CD4-positive, CD25-positive, alpha-beta regulatory T cell (primary cell): ENCODE results near the gene SUZ12. TPM values are rescaled to one million over a fixed set of nuclear protein-coding genes. Genes with fewer than 3 reads are reported as not detected.
"Not testable (repeated sequence)": the region's sequence is repeated elsewhere in the genome, so short reads cannot be mapped to it uniquely, and the experiment has no call there.

Experiments used
- ATAC-seq, 2 donors: fragments of 150-1000 bp; cut with Tn5 transposase; one replicate each; pipeline ENCODE4 v1.10.0; 2021; ENCODE audit warnings: low read depth in 2 of 2, moderate number of reproducible peaks in 2 of 2, moderate library complexity in 1 of 2
- DNase-seq, 3 donors: peaks; one replicate each; pipeline versions ENCODE4 v3.0.0 to v3.0.0-alpha.2; 2012 to 2022; ENCODE audit warnings: mixed read lengths in 1 of 3
- H3K27ac ChIP-seq: one replicate; pipeline ENCODE4 v1.7.0; 2013; ENCODE audit warnings: mild to moderate bottlenecking, low read length; ENCODE audit not compliant: insufficient read depth, poor library complexity, severe bottlenecking
- H3K27me3 ChIP-seq: one replicate; pipeline ENCODE4 v1.7.0; 2013; ENCODE audit warnings: low read length; ENCODE audit not compliant: control insufficient read depth, insufficient read depth
- H3K36me3 ChIP-seq: one replicate; pipeline ENCODE4 v1.7.0; 2013; ENCODE audit warnings: mild to moderate bottlenecking, low read length, moderate library complexity; ENCODE audit not compliant: control insufficient read depth, insufficient read depth
- H3K4me1 ChIP-seq: 2 replicates; pipeline ENCODE4 v1.7.0; 2013; ENCODE audit warnings: mild to moderate bottlenecking, low read length; ENCODE audit not compliant: insufficient read depth, control insufficient read depth, poor library complexity, severe bottlenecking
- H3K4me3 ChIP-seq: one replicate; pipeline ENCODE4 v1.7.0; 2013; ENCODE audit warnings: low read depth, mild to moderate bottlenecking, low read length, moderate library complexity
- H3K9me3 ChIP-seq, 2 experiments: 1 replicate in 1 of 2; 2 replicates in 1 of 2; pipeline ENCODE4 v1.7.0; 2013; ENCODE audit warnings: low read length in 2 of 2, mild to moderate bottlenecking in 1 of 2, moderate library complexity in 1 of 2; ENCODE audit not compliant: control insufficient read depth in 2 of 2
- H3K27ac Mint-ChIP-seq, 3 donors: one replicate each; pipeline ENCODE4 v1.8.0; 2020 to 2022; ENCODE audit warnings: mild to moderate bottlenecking in 3 of 3, mixed read lengths in 3 of 3, moderate library complexity in 2 of 3
- H3K27me3 Mint-ChIP-seq: one replicate; pipeline ENCODE4 v1.8.0; 2022; ENCODE audit warnings: mild to moderate bottlenecking, mixed read lengths
- H3K36me3 Mint-ChIP-seq: one replicate; pipeline ENCODE4 v1.8.0; 2020; ENCODE audit warnings: mixed read lengths
- H3K4me1 Mint-ChIP-seq, 4 donors: one replicate each; pipeline ENCODE4 v1.8.0; 2020 to 2022; ENCODE audit warnings: mixed read lengths in 4 of 4, mild to moderate bottlenecking in 1 of 4
- H3K4me3 Mint-ChIP-seq, 4 donors: one replicate each; pipeline ENCODE4 v1.8.0; 2020 to 2022; ENCODE audit warnings: mild to moderate bottlenecking in 4 of 4, mixed read lengths in 4 of 4, moderate library complexity in 3 of 4
- H3K9me3 Mint-ChIP-seq, 7 donors: one replicate each; pipeline ENCODE4 v1.8.0; 2020 to 2022; ENCODE audit warnings: mixed read lengths in 7 of 7, mild to moderate bottlenecking in 3 of 7, moderate library complexity in 2 of 7
- polyA plus RNA-seq, 4 donors: library from polyadenylated mRNA; unstranded; fragments of 300-500 nt; fragmentation: Illumina TruSeq; gene quantifications; one replicate each; pipeline ENCODE4 v1.2.3, GENCODE V29; 2021
- total RNA-seq: library from RNA; stranded (reverse); gene quantifications from one replicate; pipeline ENCODE4 v1.2.3, GENCODE V29; 2022

Gene SUZ12
- total and polyA plus RNA-seq, 5 donors from 2014 or later, result 15.7 to 36.5 (median 16.8) TPM

DNA sequence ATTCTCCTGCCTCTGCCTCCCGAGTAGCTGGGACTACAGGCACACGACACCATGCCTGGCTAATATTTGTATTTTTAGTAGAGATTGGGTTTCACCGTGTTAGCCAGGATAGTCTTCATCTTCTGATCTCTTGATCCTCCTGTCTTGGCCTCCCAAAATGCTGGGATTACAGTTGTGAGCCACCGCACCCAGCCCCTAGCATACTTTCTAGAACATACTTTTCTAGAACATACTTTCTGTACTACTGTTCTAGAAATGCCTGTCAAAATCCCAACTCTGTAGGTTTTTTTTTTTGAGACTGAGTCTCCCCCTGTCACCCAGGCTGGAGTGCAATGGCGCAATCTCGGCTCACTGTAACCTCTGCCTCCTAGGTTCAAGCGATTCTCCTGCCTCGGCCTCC, 27.3 kb downstream of the SUZ12 start:
- not testable (repeated sequence) for H3K9me3 ChIP-seq, H3K4me3 ChIP-seq, H3K27ac ChIP-seq, H3K4me3 Mint-ChIP-seq, ATAC-seq, H3K27me3 ChIP-seq, H3K9me3 Mint-ChIP-seq, H3K27me3 Mint-ChIP-seq, H3K4me1 ChIP-seq, DNase-seq
- Mint-ChIP-seq H3K4me1 (peaks cover 0 to 12% (median 7%) of the 10 kb centered on the region in 4 donors), H3K27ac (peak overlapping the region in 1 of 3 donors; percentile 78), H3K36me3 (peaks cover 12% of the 10 kb centered on the region)
- peaks cover 13% of the 10 kb centered on the region for H3K36me3 ChIP-seq

DNA sequence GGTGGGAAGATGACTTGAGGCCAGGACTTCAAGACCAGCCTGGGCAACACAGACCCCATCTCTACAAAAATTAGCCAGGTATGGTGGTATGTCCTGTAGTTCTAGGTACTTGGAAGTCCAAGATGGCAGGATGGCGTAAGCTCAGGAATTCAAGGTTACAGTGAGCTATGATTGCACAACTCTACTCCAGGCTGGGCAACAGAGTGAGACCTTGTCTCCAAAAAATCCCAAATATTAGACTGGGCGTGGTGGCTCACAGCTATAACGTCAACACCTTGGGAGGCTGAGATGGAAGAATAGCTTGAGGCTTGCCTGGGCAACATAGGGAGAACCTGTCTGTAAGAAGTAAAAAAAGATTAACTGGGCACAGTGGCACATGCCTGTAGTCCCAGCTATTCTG, 30.8 kb downstream of the SUZ12 start:
- no peaks in the 10 kb centered on the region for H3K4me1 ChIP-seq
- no peaks in the 10 kb centered on the region for H3K9me3 ChIP-seq
- H3K4me1 Mint-ChIP-seq, result peaks cover 0 to 12% (median 3%) of the 10 kb centered on the region in 4 donors
- H3K4me3 ChIP-seq, result no peak overlapping the region
- ATAC-seq, result no peak
- no peaks in the 10 kb centered on the region for H3K27me3 Mint-ChIP-seq
- H3K36me3 ChIP-seq, result peaks cover 13% of the 10 kb centered on the region
- peaks cover 3% of the 10 kb centered on the region for H3K36me3 Mint-ChIP-seq
- H3K27ac ChIP-seq, result no peak overlapping the region
- H3K27me3 ChIP-seq, result no peaks in the 10 kb centered on the region
- no peaks in the 10 kb centered on the region for H3K9me3 Mint-ChIP-seq
- H3K4me3 Mint-ChIP-seq, result no peak overlapping the region
- no peak overlapping the region for H3K27ac Mint-ChIP-seq
- DNase-seq, result no peak

DNA sequence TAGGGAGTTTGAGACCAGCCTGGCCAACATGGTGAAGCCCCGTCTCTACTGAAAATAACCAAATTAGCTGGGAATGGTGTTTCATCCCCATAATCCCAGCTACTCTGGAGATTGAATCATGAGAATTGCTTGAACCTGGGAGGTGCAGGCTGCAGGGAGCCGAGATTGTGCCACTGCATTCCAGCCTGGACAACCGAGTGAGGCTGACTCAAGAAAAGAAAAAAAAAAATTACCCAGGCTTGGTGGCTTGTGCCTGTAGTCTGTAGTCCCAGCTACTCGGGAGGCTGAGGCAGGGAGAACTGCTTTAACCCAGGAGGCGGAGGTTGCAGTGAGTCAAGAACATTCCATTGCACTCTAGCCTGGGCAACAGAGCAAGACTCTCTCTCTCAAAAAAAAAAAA, 33.6 kb downstream of the SUZ12 start:
- not testable (repeated sequence) for H3K4me1 Mint-ChIP-seq, ATAC-seq, H3K36me3 Mint-ChIP-seq, H3K4me1 ChIP-seq, H3K27ac ChIP-seq, H3K4me3 Mint-ChIP-seq, H3K9me3 ChIP-seq, H3K27ac Mint-ChIP-seq, H3K27me3 Mint-ChIP-seq, H3K9me3 Mint-ChIP-seq, DNase-seq, H3K4me3 ChIP-seq, H3K27me3 ChIP-seq
- peaks cover 14% of the 10 kb centered on the region for H3K36me3 ChIP-seq

DNA sequence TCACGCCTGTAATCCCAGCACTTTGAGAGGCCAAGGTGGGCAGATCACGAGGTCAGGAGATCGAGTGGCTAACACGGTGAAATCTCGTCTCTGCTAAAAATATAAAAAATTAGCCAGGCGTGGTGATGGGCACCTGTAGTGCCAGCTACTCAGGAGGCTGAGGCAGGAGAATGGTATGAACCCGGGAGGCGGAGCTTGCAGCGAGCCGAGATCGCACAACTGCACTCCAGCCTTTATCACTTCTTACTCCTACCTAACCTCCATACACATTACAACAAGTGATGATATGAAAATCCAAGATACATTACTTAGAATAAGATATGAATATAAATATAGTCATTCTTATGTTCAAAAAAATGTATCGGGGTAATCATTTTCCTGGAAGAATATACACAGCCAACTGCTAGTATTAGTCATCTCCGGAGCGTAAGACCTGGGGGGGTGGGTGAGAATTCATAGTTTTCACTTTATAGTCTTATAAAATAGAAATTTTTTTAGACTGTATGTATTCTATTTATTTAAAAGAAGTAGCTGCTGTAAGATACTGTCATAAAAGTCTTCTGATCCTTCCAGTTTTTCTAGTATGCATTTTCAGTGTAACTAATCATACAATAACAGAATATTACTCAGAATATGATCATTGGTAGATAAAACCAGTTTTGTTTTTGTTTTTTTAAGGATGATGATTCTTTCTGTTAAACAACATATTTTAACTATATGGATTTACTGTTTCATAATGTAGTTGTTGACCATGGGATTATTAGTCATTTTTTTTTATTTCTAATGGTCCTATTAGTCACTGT, 37.7 kb downstream of the SUZ12 start:
- not testable (repeated sequence) for H3K27ac Mint-ChIP-seq, H3K9me3 Mint-ChIP-seq, H3K4me1 Mint-ChIP-seq, H3K4me1 ChIP-seq, DNase-seq, ATAC-seq, H3K9me3 ChIP-seq, H3K4me3 ChIP-seq, H3K27ac ChIP-seq, H3K27me3 Mint-ChIP-seq, H3K27me3 ChIP-seq, H3K4me3 Mint-ChIP-seq
- H3K36me3 Mint-ChIP-seq, result peaks cover 17% of the 10 kb centered on the region
- peaks cover 18% of the 10 kb centered on the region for H3K36me3 ChIP-seq

DNA sequence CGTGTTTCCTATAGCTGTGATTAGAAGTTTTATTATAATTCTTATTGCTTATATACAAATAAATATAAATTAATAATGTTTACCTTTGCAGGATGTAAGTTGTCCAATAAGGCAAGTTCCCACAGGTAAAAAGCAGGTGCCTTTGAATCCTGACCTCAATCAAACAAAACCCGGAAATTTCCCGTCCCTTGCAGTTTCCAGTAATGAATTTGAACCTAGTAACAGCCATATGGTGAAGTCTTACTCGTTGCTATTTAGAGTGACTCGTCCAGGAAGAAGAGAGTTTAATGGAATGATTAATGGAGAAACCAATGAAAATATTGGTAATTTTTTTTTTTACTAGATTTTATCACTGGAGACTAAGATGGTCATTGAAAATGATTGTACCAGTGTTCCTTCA, 38.6 kb downstream of the SUZ12 start:
- not testable (repeated sequence) for H3K27me3 Mint-ChIP-seq, ATAC-seq, H3K4me1 ChIP-seq, DNase-seq, H3K9me3 Mint-ChIP-seq, H3K4me1 Mint-ChIP-seq, H3K9me3 ChIP-seq, H3K27ac Mint-ChIP-seq, H3K4me3 ChIP-seq, H3K27ac ChIP-seq, H3K27me3 ChIP-seq, H3K4me3 Mint-ChIP-seq
- H3K36me3 Mint-ChIP-seq, result peaks cover 17% of the 10 kb centered on the region
- peaks cover 17% of the 10 kb centered on the region for H3K36me3 ChIP-seq

DNA sequence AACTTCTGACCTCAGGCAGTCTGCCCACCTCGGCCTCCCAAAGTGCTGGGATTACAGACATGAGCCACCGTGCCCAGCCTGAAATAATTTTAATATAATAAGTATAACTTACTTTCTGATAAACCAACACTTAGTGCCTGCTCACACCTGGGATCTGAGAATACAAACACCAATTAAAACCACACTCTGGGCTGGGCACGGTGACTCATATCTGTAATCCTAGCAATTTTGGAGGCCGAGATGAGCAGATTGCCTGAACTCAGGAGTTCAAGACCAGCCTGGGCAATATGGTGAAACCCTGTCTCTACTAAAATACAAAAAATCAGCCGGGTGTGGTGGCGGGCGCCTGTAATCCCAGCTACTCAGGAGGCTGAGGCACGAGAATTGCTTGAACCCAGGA, 55.0 kb downstream of the SUZ12 start:
- not testable (repeated sequence) for H3K4me1 Mint-ChIP-seq, ATAC-seq, H3K9me3 Mint-ChIP-seq, H3K4me3 Mint-ChIP-seq, H3K27ac Mint-ChIP-seq, H3K27me3 Mint-ChIP-seq, H3K4me1 ChIP-seq, H3K9me3 ChIP-seq, H3K27ac ChIP-seq, H3K4me3 ChIP-seq, H3K27me3 ChIP-seq
- H3K36me3 Mint-ChIP-seq, result peaks cover 17% of the 10 kb centered on the region
- peak in 1 of 3 donors; percentile 19 for DNase-seq
- H3K36me3 ChIP-seq, result peaks cover 82% of the 10 kb centered on the region

DNA sequence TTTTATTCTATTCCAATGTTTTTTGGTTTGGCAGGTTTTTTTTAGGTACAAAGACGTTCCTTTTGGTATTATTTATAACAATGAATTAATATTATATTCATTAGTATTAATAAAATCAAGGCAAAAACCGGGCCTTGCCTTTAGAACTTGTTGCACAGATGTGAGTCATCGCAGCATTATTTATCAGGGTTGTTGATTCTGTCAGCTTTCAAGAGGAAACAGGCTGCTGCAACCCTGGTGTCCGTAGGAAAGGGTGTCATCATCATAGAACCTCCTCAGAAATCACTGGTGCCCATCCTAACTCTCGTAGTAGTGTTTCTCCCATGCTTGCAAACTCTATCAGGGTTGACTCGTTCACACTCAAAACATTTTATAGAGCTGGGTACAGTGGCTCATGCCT, 60.2 kb downstream of the SUZ12 start:
- no peak overlapping the region for H3K4me3 Mint-ChIP-seq
- DNase-seq (no peak), ATAC-seq (no peak)
- no peaks in the 10 kb centered on the region for H3K9me3 Mint-ChIP-seq
- Histone ChIP-seq H3K4me3 (no peak overlapping the region), H3K4me1 (no peaks in the 10 kb centered on the region), H3K36me3 (peaks cover 63% of the 10 kb centered on the region), H3K27me3 (no peaks in the 10 kb centered on the region), H3K27ac (no peak overlapping the region), H3K9me3 (no peaks in the 10 kb centered on the region)
- no peaks in the 10 kb centered on the region for H3K27me3 Mint-ChIP-seq
- no peaks in the 10 kb centered on the region for H3K4me1 Mint-ChIP-seq
- H3K27ac Mint-ChIP-seq, result no peak overlapping the region
- H3K36me3 Mint-ChIP-seq, result peaks cover 15% of the 10 kb centered on the region

DNA sequence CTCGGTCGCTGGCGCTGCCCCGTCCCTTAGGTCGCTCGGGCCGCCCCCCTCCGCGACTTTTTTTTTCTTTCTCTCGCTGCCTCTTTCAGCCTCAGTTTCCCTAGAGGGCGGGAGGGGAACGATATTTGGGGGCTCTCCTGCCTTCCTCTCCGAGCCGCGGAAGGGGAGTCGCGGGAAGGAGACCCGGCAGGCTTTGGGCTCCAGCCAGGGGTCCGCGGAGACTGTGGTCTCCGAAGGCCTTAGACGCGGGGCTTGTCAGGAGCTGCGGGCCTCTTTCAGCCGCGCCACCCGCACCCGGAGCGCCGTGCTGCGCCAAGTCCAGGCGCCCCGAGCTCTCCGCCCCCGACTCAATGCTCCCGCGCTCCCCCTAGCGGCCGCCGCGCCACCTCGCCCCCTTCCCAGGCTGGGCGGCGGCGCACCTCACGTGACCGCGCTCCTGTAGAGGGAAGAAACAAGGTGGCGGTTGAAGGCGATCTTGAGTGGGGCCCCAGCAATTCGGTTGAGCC, 70.2 kb downstream of the SUZ12 start, which contains the start of gene LRRC37B:
Gene LRRC37B (plus strand): TSS at position 427 of the 506 bp plus-strand sequence. CDS start 14,010 bp downstream, outside the sequence.
- H3K36me3 Mint-ChIP-seq, result no peaks in the 10 kb centered on the region
- peaks cover 39% of the 10 kb centered on the region for H3K4me1 ChIP-seq
- H3K9me3 Mint-ChIP-seq, result no peaks in the 10 kb centered on the region
- DNase-seq, result peak; percentile 84 to 91 (median 86)
- no peaks in the 10 kb centered on the region for H3K27me3 Mint-ChIP-seq
- peaks cover 16 to 43% (median 23%) of the 10 kb centered on the region in 4 donors for H3K4me1 Mint-ChIP-seq
- peak within 1 kb of the TSS; percentile 96 for H3K4me3 ChIP-seq
- H3K4me3 Mint-ChIP-seq, result peak within 1 kb of the TSS; percentile 90 to 97 (median 94)
- no peaks in the 10 kb centered on the region for H3K27me3 ChIP-seq
- no peaks in the 10 kb centered on the region for H3K36me3 ChIP-seq
- ATAC-seq, result peak; percentile 92 to 96
- H3K27ac Mint-ChIP-seq, result peak within 1 kb of the TSS; percentile 84 to 89 (median 88)
- no peaks in the 10 kb centered on the region for H3K9me3 ChIP-seq
- peak within 1 kb of the TSS; percentile 70 for H3K27ac ChIP-seq
